GM12878 (cell line): Measurements from ENCODE around the gene ATP5F1D. TPM values are rescaled to one million over a fixed set of nuclear protein-coding genes. Genes with fewer than 3 reads are reported as not detected.
"Not testable (repeated sequence)": the region's sequence is repeated elsewhere in the genome, so short reads cannot be mapped to it uniquely, and the experiment has no call there.

Experiments used
- ATAC-seq: fragments of 200-7000 bp; cut with Tn5 transposase; 3 replicates; pipeline ENCODE4 v1.9.1; 2020; ENCODE audit warnings: mild to moderate bottlenecking, moderate library complexity
- BruUV-seq: library from RNA; stranded (reverse); fragments of 400-500 nt; replicated peaks from 2 replicates; lab custom pipeline; 2021; lab: Mats Ljungman, UMichigan
- CTCF ChIA-PET: fragments of 300-600 bp; sonication (Branson Sonifier 250); formaldehyde crosslinking; extraction: SDS; loops from one replicate; lab custom pipeline; 2021; ENCODE audit warnings: inconsistent platforms; lab: Yijun Ruan, JAX
- POLR2A ChIA-PET: fragments of 350-600 bp; formaldehyde crosslinking; extraction: SDS; loops from one replicate; lab custom pipeline; 2021; ENCODE audit warnings: inconsistent platforms; lab: Charles Lee
- RAD21 ChIA-PET: fragments of 300-600 bp; sonication (Branson Sonifier 250); formaldehyde crosslinking; loops from one replicate; lab custom pipeline; 2023; ENCODE audit warnings: antibody characterized with exemption; ENCODE audit not compliant: unreplicated experiment; lab: Charles Lee
- SMC1A ChIA-PET: fragments of 300-600 bp; sonication (Branson Sonifier 250); formaldehyde crosslinking; loops from one replicate; lab custom pipeline; 2023; ENCODE audit not compliant: unreplicated experiment, uncharacterized antibody; lab: Charles Lee
- DNase-seq: peaks from one replicate; pipeline ENCODE4 v3.0.0-alpha.2; 2011; ENCODE audit warnings: low read depth, low spot score
- FAIRE-seq: peaks from 3 replicates; lab custom pipeline; 2011; peaks lifted over from hg19 to GRCh38; lab: Jason Lieb, UNC
- H2AFZ ChIP-seq: 2 replicates; pipeline ENCODE4 v1.6.0; 2011; ENCODE audit warnings: low read depth, low read length, control low read depth; ENCODE audit not compliant: control insufficient read depth
- H3K27ac ChIP-seq: 2 replicates; pipeline ENCODE4 v1.5.1; 2011; ENCODE audit warnings: control low read depth; ENCODE audit not compliant: control insufficient read depth, insufficient read depth
- H3K27me3 ChIP-seq, 2 experiments: replicated peaks in 1 of 2; 2 replicates each; pipeline versions ENCODE4 v1.6.0 to v1.6.1; 2011; ENCODE audit warnings: low read length in 1 of 2; ENCODE audit not compliant: control insufficient read depth in 2 of 2, insufficient read depth in 2 of 2
- H3K36me3 ChIP-seq, 2 experiments: 2 replicates each; pipeline ENCODE4 v1.5.1; 2011; ENCODE audit warnings: low read length in 1 of 2; ENCODE audit not compliant: control insufficient read depth in 2 of 2, insufficient read depth in 2 of 2
- H3K4me1 ChIP-seq: 2 replicates; pipeline ENCODE4 v1.6.1; 2011; ENCODE audit warnings: mild to moderate bottlenecking, low read length, moderate library complexity, mixed read lengths; ENCODE audit not compliant: control insufficient read depth, insufficient read depth
- H3K4me2 ChIP-seq: 2 replicates; pipeline ENCODE4 v1.6.0; 2011; ENCODE audit warnings: control low read depth; ENCODE audit not compliant: control insufficient read depth, insufficient read depth
- H3K4me3 ChIP-seq: fragments of 200-600 bp; sonication (generic); 2 replicates; pipeline ENCODE4 v1.5.1; 2016
- H3K79me2 ChIP-seq: 2 replicates; pipeline ENCODE4 v1.6.0; 2011; ENCODE audit warnings: low read length; ENCODE audit not compliant: control insufficient read depth, insufficient read depth
- H3K9ac ChIP-seq: 2 replicates; pipeline ENCODE4 v1.8.0; 2011; ENCODE audit warnings: low read length, control low read depth, mixed read lengths; ENCODE audit not compliant: control insufficient read depth, insufficient read depth
- H3K9me3 ChIP-seq: replicated peaks from 3 replicates; pipeline ENCODE4 v1.5.1; 2011; ENCODE audit warnings: mild to moderate bottlenecking, low read length; ENCODE audit not compliant: control insufficient read depth, insufficient read depth
- H4K20me1 ChIP-seq: 2 replicates; pipeline ENCODE4 v1.6.0; 2011; ENCODE audit not compliant: control insufficient read depth, insufficient read depth
- BACH1 ChIP-seq: fragments of 450-650 bp; IDR thresholded peaks from 2 replicates; pipeline ENCODE4 v1.6.1; 2017; ENCODE audit warnings: mild to moderate bottlenecking, borderline replicate concordance
- ETV6 ChIP-seq, 2 experiments: fragments of 450-650 bp in 1 of 2; IDR thresholded peaks in 1 of 2; conservative IDR thresholded peaks in 1 of 2; 2 replicates each; pipeline ENCODE4 v1.6.1; 2014; ENCODE audit warnings: antibody characterized with exemption in 1 of 2, borderline replicate concordance in 1 of 2, low read depth in 1 of 2, mild to moderate bottlenecking in 1 of 2, moderate library complexity in 1 of 2
- IKZF1 ChIP-seq: fragments of 450-650 bp; conservative IDR thresholded peaks from 2 replicates; pipeline ENCODE4 v1.6.1; 2017; ENCODE audit warnings: antibody characterized with exemption, mild to moderate bottlenecking
- JUNB ChIP-seq: IDR thresholded peaks from 2 replicates; pipeline ENCODE4 v1.6.1; 2016; ENCODE audit warnings: antibody characterized with exemption, mild to moderate bottlenecking
- MTA3 ChIP-seq: IDR thresholded peaks from 2 replicates; pipeline ENCODE4 v1.6.1; 2012; ENCODE audit warnings: low read length, inconsistent platforms, borderline replicate concordance
- POLR2A ChIP-seq: IDR thresholded peaks from 2 replicates; pipeline ENCODE4 v1.6.1; 2011; ENCODE audit warnings: low read depth, mild to moderate bottlenecking, low read length
- POLR2AphosphoS2 ChIP-seq: IDR thresholded peaks from 2 replicates; pipeline ENCODE4 v1.6.1; 2011; ENCODE audit warnings: low read depth, mild to moderate bottlenecking, low read length, improper control_type of control experiment, moderate library complexity
- STAT1 ChIP-seq: fragments of 450-650 bp; conservative IDR thresholded peaks from 2 replicates; pipeline ENCODE4 v1.6.1; 2014; ENCODE audit warnings: antibody characterized with exemption, mild to moderate bottlenecking
- WGBS: methylation state at CpG from one replicate; pipeline ENCODE4 v1.1.6; 2016; ENCODE audit warnings: low lambda C conversion rate; ENCODE audit not compliant: insufficient replicate concordance, insufficient coverage; ENCODE audit errors: missing lambda C conversion rate; 5-methylcytosine and 5-hydroxymethylcytosine counted together
- in situ Hi-C: fragments of 300-500 bp; cut with MboI; formaldehyde crosslinking; loops from 9 replicates; pipeline ENCODE4 v1.14.3; 2018; ENCODE audit warnings: mixed read lengths
- intact Hi-C: fragments of 100-400 bp; cut with micrococcal nuclease; formaldehyde crosslinking; loops from one replicate; pipeline ENCODE4 v1.14.2; 2022; ENCODE audit not compliant: unreplicated experiment
- polyA plus RNA-seq, 11 experiments: library from polyadenylated mRNA; depleted of rRNA in 4 of 11; unstranded in 6 of 11; stranded (reverse) in 5 of 11; fragments of >200 nt; fragmentation: Nextera tagmentation in 4 of 11; fragmentation: Illumina TruSeq in 1 of 11; extraction: Ambion mirVana in 4 of 11; extraction: Trizol in 1 of 11; gene quantifications; 1 replicate in 1 of 11; 2 replicates in 10 of 11; pipeline versions ENCODE4 v1.2.1 to v1.2.3, GENCODE V29; 2011 to 2016; ENCODE audit warnings: inconsistent platforms in 2 of 11, missing spikeins in 2 of 11, low read depth in 1 of 11
- total RNA-seq, 4 experiments: library from RNA; depleted of rRNA in 3 of 4; stranded (reverse); fragments of >200 nt in 3 of 4; fragmentation: Illumina TruSeq in 1 of 4; extraction: Trizol in 1 of 4; gene quantifications; 2 replicates each; pipeline versions ENCODE4 v1.2.1 to v1.2.3, GENCODE V29; 2013 to 2021
- TF ChIP-seq, protein P1 (sequence below): fragments of 450-650 bp; formaldehyde crosslinking; IDR thresholded peaks from 2 replicates; pipeline ENCODE4 v1.4.0; 2022; ENCODE audit warnings: mild to moderate bottlenecking, moderate library complexity

ATP5F1D gene
- total and polyA plus RNA-seq, 10 of the 15 experiments (the other 5 are each of a cell fraction or from before 2014, with no cell fraction given) = 7.2 to 357 (median 49.5) TPM

DNA sequence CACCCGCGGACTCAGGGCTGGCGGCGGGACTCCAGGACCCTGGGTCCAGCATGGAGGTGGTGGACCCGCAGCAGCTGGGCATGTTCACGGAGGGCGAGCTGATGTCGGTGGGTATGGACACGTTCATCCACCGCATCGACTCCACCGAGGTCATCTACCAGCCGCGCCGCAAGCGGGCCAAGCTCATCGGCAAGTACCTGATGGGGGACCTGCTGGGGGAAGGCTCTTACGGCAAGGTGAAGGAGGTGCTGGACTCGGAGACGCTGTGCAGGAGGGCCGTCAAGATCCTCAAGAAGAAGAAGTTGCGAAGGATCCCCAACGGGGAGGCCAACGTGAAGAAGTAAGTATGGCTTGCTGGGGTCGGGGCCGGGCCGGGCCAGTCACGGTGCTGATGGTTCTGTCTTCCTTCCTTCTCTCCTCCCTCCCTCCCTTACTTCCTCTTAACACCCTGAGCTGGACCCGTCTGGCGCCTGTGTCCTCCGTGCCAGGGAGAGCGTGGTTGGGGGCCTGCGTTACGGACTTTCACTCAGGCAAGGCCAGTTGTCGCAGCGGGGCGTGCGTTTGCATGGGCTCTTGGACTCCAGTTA, 34.6 kb upstream of the ATP5F1D start:
- ChIA-PET POLR2A (interaction anchor here (0.8 kb wide), 1 partner anchor 84 kb away, joined by 3 read pairs; no protein-coding TSS in a partner anchor), SMC1A (no interaction called here), CTCF (interaction anchor here (0.9 to 1.1 kb wide), 2 partner anchors 34 to 93 kb away, joined by 3 to 5 read pairs; no protein-coding TSS in a partner anchor), RAD21 (interaction anchor here (0.6 kb wide), 1 partner anchor 139 kb away, joined by 3 read pairs; no protein-coding TSS in a partner anchor)
- Histone ChIP-seq H3K4me3 (peak overlapping the region; percentile 98), H3K4me2 (peak overlapping the region; percentile 86), H3K27ac (peak overlapping the region; percentile 66), H3K9me3 (no peaks in the 10 kb centered on the region), H3K27me3 (no peaks in the 10 kb centered on the region), H2AFZ (no peak overlapping the region), H3K79me2 (peaks cover 57% of the 10 kb centered on the region), H3K9ac (peak overlapping the region; percentile 88), H3K36me3 (peaks cover 0 to 12% of the 10 kb centered on the region in 2 experiments; a peak in 2 of 4 replicates), H3K4me1 (peaks cover 17% of the 10 kb centered on the region), H4K20me1 (no peaks in the 10 kb centered on the region; the same call in 1 of the 2 replicates)
- intact Hi-C loops (no loop called here), in situ Hi-C loops (no loop called here)
- FAIRE-seq (peak; percentile 78), ATAC-seq (peak; percentile 17), DNase-seq (no peak)
- under 1% methylated on average over 38 of the region's 38 CpGs for WGBS
- BruUV-seq = TSS peak; percentile 70
- TF ChIP-seq MTA3 (no peak), IKZF1 (no peak; the same call in 1 of the 2 replicates), STAT1 (no peak), JUNB (no peak), ETV6 (conservative IDR thresholded peaks at IDR 0.05 in 1 of 2, IDR thresholded peaks at IDR 0.05 in 1 of 2; ENCODE audit: borderline replicate concordance in 1 of 2, low read depth in 1 of 2) (no peak), BACH1 (0 out of 2 replicates have a peak, but pooled peaks have one; percentile 2), POLR2AphosphoS2 (0 out of 2 replicates have a peak, but pooled peaks have one; percentile 8), POLR2A (0 out of 2 replicates have a peak, but pooled peaks have one; percentile 1)
- TF ChIP-seq, protein P1, sequence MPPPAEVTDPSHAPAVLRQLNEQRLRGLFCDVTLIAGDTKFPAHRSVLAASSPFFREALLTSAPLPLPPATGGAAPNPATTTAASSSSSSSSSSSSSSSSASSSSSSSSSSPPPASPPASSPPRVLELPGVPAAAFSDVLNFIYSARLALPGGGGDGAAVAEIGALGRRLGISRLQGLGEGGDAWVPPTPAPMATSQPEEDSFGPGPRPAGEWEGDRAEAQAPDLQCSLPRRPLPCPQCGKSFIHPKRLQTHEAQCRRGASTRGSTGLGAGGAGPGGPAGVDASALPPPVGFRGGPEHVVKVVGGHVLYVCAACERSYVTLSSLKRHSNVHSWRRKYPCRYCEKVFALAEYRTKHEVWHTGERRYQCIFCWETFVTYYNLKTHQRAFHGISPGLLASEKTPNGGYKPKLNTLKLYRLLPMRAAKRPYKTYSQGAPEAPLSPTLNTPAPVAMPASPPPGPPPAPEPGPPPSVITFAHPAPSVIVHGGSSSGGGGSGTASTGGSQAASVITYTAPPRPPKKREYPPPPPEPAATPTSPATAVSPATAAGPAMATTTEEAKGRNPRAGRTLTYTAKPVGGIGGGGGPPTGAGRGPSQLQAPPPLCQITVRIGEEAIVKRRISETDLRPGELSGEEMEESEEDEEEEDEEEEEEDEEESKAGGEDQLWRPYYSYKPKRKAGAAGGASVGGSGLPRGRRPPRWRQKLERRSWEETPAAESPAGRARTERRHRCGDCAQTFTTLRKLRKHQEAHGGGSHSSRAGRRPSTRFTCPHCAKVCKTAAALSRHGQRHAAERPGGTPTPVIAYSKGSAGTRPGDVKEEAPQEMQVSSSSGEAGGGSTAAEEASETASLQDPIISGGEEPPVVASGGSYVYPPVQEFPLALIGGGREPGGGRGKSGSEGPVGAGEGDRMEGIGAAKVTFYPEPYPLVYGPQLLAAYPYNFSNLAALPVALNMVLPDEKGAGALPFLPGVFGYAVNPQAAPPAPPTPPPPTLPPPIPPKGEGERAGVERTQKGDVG (CRISPR knock-in tag) = no peak

DNA sequence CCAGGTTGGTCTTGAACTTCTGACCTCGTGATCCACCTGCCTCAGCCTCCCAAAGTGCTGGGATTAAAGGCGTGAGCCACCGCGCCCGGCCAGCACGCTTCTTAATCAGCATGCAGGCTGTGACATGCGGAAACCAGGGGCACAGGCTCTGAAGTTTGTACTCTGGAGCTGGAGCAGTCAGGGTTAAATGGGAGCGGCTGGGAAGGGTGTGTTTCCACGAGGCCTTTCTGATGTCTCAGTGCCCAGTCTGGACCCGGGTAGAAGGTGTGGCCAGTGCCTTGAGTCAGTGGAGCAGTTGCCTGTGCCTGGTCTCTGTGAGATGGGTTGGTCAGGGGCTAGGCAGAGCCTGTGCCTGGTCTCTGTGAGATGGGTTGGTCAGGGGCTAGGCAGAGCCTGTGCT, 32.7 kb upstream of the ATP5F1D start:
- in situ Hi-C loops = not testable (repeated sequence)

More for the DNA sequence above, 32.7 kb upstream of the ATP5F1D start:
- H2AFZ ChIP-seq, H3K27me3 ChIP-seq, RAD21 ChIA-PET, intact Hi-C loops, BruUV-seq, H3K27ac ChIP-seq, SMC1A ChIA-PET, H4K20me1 ChIP-seq, CTCF ChIA-PET, FAIRE-seq, DNase-seq, H3K9me3 ChIP-seq, ATAC-seq: not testable (repeated sequence)
- WGBS = 85% methylated on average over 10 of the region's 10 CpGs
- POLR2A ChIA-PET = interaction anchor here (0.6 kb wide), 1 partner anchor 182 kb away, joined by 5 read pairs; the partner anchor contains the start of gene CNN2
- peak overlapping the region; percentile 86 for H3K4me2 ChIP-seq
- peaks cover 24% of the 10 kb centered on the region for H3K4me1 ChIP-seq
- peaks cover 0 to 12% of the 10 kb centered on the region in 2 experiments; a peak in 2 of 4 replicates for H3K36me3 ChIP-seq
- H3K79me2 ChIP-seq = peaks cover 72% of the 10 kb centered on the region
- H3K4me3 ChIP-seq = peak overlapping the region; percentile 98
- H3K9ac ChIP-seq = peak overlapping the region; percentile 51
